ENCODE measurements around the gene GFER. TPM values are rescaled to one million over a fixed set of nuclear protein-coding genes. Genes with fewer than 3 reads are reported as not detected.

GFER gene
- total and polyA plus RNA-seq, 9 of the 15 experiments (the other 6 are each of a cell fraction or from before 2014, with no cell fraction given), result 4.3 to 53.7 (median 19.8) TPM

DNA sequence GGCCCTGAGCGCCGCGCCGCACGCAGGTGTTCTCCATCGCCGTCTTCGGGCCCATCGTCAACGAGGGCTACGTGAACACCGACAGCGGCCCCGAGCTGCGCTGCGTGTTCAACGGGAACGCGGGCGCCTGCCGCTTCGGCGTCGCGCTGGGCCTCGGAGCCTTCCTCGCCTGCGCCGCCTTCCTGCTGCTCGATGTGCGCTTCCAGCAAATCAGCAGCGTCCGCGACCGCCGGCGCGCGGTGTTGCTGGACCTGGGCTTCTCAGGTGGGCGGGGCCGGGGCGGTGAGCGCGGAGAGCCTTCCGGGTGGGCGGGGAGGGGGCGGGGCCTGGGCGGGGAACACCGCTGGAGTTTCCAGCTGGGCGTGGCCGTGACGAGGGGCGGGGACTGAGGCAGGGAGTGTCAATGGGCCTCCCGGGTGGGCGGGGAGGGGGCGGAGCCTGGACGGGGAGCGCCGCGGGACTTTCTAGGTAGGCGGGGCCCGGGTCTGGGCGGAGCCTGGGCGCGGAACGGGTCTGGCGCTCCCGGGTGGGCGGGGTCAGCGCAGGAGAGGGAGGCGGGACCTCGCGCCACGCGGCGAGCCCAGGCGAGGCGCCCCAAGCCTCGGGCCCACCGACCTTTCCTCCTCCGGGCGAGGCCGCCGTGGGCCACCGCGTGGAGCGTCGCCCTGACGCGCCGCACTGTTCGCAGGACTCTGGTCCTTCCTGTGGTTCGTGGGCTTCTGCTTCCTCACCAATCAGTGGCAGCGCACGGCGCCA is 8.1 kb downstream of the GFER start (continued):
- TF ChIP-seq ERF (CRISPR knock-in tag; IDR thresholded peaks at IDR 0.05) (peak; percentile 94), ARHGAP35 (IDR thresholded peaks at IDR 0.05; ENCODE audit: partially characterized antibody) (no peak), RBM17 (IDR thresholded peaks at IDR 0.05; ENCODE audit: borderline replicate concordance, low read depth, low read length) (no peak), ZFP36 (IDR thresholded peaks at IDR 0.05; ENCODE audit: low read depth, low read length, partially characterized antibody) (no peak), U2AF2 (optimal IDR thresholded peaks at IDR 0.05; ENCODE audit: low read depth, low read length) (no peak), ARID1B (IDR thresholded peaks at IDR 0.05) (no peak), L3MBTL2 (IDR thresholded peaks at IDR 0.05) (peak; percentile 100), LARP7 (IDR thresholded peaks at IDR 0.05) (no peak), RBM22 (IDR thresholded peaks at IDR 0.05; ENCODE audit: low read depth, low read length, poor library complexity, severe bottlenecking) (no peak), KHSRP (IDR thresholded peaks at IDR 0.05) (no peak), PHB2 (IDR thresholded peaks at IDR 0.05; ENCODE audit: low read depth) (no peak), CBFB (CRISPR knock-in tag; IDR thresholded peaks at IDR 0.05) (no peak), NFIX (CRISPR knock-in tag; IDR thresholded peaks at IDR 0.05; ENCODE audit: low read depth) (no peak), GATA2 (CRISPR knock-in tag; IDR thresholded peaks at IDR 0.05) (no peak), FOS (IDR thresholded peaks at IDR 0.05; ENCODE audit: extremely low read depth, insufficient read length) (no peak), MYBL2 (IDR thresholded peaks at IDR 0.05; ENCODE audit: low read depth) (no peak), MYBL2 (CRISPR knock-in tag; IDR thresholded peaks at IDR 0.05; ENCODE audit: borderline replicate concordance) (no peak), ZNF140 (CRISPR knock-in tag; IDR thresholded peaks at IDR 0.05) (no peak), SMARCE1 (IDR thresholded peaks at IDR 0.05) (no peak), ETS2 (tag; IDR thresholded peaks at IDR 0.05; ENCODE audit: borderline replicate concordance, poor library complexity, severe bottlenecking) (no peak), HCFC1 (IDR thresholded peaks at IDR 0.05; ENCODE audit: low read depth, low read length) (0 out of 2 replicates have a peak, but pooled peaks have one; percentile 23)
- TF ChIP-seq, protein P1, sequence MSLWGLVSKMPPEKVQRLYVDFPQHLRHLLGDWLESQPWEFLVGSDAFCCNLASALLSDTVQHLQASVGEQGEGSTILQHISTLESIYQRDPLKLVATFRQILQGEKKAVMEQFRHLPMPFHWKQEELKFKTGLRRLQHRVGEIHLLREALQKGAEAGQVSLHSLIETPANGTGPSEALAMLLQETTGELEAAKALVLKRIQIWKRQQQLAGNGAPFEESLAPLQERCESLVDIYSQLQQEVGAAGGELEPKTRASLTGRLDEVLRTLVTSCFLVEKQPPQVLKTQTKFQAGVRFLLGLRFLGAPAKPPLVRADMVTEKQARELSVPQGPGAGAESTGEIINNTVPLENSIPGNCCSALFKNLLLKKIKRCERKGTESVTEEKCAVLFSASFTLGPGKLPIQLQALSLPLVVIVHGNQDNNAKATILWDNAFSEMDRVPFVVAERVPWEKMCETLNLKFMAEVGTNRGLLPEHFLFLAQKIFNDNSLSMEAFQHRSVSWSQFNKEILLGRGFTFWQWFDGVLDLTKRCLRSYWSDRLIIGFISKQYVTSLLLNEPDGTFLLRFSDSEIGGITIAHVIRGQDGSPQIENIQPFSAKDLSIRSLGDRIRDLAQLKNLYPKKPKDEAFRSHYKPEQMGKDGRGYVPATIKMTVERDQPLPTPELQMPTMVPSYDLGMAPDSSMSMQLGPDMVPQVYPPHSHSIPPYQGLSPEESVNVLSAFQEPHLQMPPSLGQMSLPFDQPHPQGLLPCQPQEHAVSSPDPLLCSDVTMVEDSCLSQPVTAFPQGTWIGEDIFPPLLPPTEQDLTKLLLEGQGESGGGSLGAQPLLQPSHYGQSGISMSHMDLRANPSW (CRISPR knock-in tag; IDR thresholded peaks at IDR 0.05), result no peak
- TF ChIP-seq, protein P2, sequence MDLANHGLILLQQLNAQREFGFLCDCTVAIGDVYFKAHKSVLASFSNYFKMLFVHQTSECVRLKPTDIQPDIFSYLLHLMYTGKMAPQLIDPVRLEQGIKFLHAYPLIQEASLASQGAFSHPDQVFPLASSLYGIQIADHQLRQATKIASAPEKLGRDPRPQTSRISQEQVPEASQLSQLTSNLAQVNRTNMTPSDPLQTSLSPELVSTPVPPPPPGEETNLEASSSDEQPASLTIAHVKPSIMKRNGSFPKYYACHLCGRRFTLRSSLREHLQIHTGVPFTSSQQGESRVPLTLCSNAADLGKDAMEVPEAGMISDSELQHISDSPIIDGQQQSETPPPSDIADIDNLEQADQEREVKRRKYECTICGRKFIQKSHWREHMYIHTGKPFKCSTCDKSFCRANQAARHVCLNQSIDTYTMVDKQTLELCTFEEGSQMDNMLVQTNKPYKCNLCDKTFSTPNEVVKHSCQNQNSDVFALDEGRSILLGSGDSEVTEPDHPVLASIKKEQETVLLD (IDR thresholded peaks at IDR 0.05), result no peak
- TF ChIP-seq, protein P3, sequence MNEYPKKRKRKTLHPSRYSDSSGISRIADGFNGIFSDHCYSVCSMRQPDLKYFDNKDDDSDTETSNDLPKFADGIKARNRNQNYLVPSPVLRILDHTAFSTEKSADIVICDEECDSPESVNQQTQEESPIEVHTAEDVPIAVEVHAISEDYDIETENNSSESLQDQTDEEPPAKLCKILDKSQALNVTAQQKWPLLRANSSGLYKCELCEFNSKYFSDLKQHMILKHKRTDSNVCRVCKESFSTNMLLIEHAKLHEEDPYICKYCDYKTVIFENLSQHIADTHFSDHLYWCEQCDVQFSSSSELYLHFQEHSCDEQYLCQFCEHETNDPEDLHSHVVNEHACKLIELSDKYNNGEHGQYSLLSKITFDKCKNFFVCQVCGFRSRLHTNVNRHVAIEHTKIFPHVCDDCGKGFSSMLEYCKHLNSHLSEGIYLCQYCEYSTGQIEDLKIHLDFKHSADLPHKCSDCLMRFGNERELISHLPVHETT (CRISPR knock-in tag; conservative IDR thresholded peaks at IDR 0.05 in 1 of 2, IDR thresholded peaks at IDR 0.05 in 1 of 2), result peak in 1 of 2 experiments; percentile 67; a peak in 2 of 4 replicates
